Raji (cell line): ENCODE results near the gene GPBP1.

Source experiments
- POLR2A ChIP-seq: IDR thresholded peaks from 2 replicates; pipeline ENCODE4 v1.6.1; 2011; ENCODE audit warnings: low read depth, low read length, control low read depth; ENCODE audit not compliant: insufficient read depth

The GPBP1 gene

GRCh38 chr5:57232293-57233033 is 58.6 kb downstream of the GPBP1 start:
- TF ChIP-seq POLR2A, result no peak

GRCh38 chr5:57243286-57244137 is 69.7 kb downstream of the GPBP1 start:
- no peak for TF ChIP-seq POLR2A

- TF ChIP-seq POLR2A, result no peak
Observed at GRCh38 chr5:57244331-57244730, 70.5 kb downstream of the GPBP1 start.

- TF ChIP-seq POLR2A, result no peak
Observed at GRCh38 chr5:57246426-57246825, 72.6 kb downstream of the GPBP1 start.

- no peak for TF ChIP-seq POLR2A
Observed at GRCh38 chr5:57247765-57248164, 73.9 kb downstream of the GPBP1 start.

- no peak for TF ChIP-seq POLR2A
Observed at GRCh38 chr5:57249265-57249874, 75.5 kb downstream of the GPBP1 start.

GRCh38 chr5:57258052-57258451 is 84.2 kb downstream of the GPBP1 start:
- TF ChIP-seq POLR2A, result no peak

GRCh38 chr5:57258943-57259342 is 85.1 kb downstream of the GPBP1 start:
- TF ChIP-seq POLR2A, result no peak

GRCh38 chr5:57259704-57260103 is 85.8 kb downstream of the GPBP1 start:
- TF ChIP-seq POLR2A, result no peak

GRCh38 chr5:57262541-57262940 is 88.7 kb downstream of the GPBP1 start:
- TF ChIP-seq POLR2A, result no peak

GRCh38 chr5:57267805-57268204 is 93.9 kb downstream of the GPBP1 start:
- TF ChIP-seq POLR2A, result no peak

- TF ChIP-seq POLR2A, result no peak
Observed at GRCh38 chr5:57276353-57276752, 102.5 kb downstream of the GPBP1 start.

GRCh38 chr5:57277085-57277484 is 103.2 kb downstream of the GPBP1 start:
- no peak for TF ChIP-seq POLR2A

GRCh38 chr5:57280853-57281252 is 107.0 kb downstream of the GPBP1 start:
- TF ChIP-seq POLR2A, result no peak

GRCh38 chr5:57291894-57292293 is 118.0 kb downstream of the GPBP1 start:
- no peak for TF ChIP-seq POLR2A

GRCh38 chr5:57292336-57292735 is 118.5 kb downstream of the GPBP1 start:
- no peak for TF ChIP-seq POLR2A
